ENCODE data around the gene PISD. TPM values are rescaled to one million over a fixed set of nuclear protein-coding genes. Genes with fewer than 3 reads are reported as not detected.

The PISD gene
- total and polyA plus RNA-seq, 2 donors (not counting 3 experiments of a cell fraction or from before 2014, with no cell fraction given), result 53.4 to 58.0 TPM

DNA sequence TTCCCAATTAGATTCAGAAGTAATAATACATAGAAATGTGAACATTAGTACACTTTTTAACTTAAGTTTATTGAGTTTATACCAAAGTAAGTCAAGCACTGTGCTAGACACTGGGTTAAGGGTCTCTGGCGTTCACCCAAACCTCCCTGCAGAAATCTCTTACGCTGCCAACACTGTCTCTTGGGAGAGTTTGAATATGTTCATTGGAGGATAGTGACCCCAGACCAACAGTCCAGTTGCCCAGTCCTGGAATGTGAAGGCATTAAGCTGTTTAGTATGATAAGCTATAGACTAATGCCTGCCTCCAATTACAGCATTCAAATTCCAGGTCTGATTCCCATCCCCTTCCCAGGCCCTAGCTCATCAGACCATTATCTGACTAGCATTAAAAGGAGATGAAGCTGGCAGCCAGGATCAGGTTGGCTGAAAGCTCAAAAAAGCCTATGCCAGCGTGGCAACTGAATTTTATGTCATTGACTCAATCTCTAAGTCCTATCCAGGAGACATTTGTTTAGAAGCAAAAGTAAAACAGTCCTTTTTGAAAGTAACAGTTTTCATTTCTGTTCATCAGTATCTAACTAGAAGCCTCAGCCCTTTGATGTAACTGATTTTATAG, 87.9 kb downstream of the PISD start:
- POLR2A ChIA-PET, result no interaction called here
- Histone ChIP-seq H3K9me3 (replicated peaks; ENCODE audit: control insufficient read depth, insufficient read depth, low read length) (no peaks in the 10 kb centered on the region), H3K4me3 (replicated peaks in 1 of 3; ENCODE audit: insufficient read depth in 1 of 3, low read depth in 1 of 3, low read length in 3 of 3) (no peak overlapping the region), H3K27me3 (ENCODE audit: control insufficient read depth in 2 of 2, insufficient read depth in 2 of 2, low read length in 2 of 2) (no peaks in the 10 kb centered on the region), H3K79me2 (ENCODE audit: control insufficient read depth, insufficient read depth, low read length) (no peaks in the 10 kb centered on the region), H4K20me1 (replicated peaks; ENCODE audit: control insufficient read depth, extremely low read depth, insufficient read depth, low read length) (no peaks in the 10 kb centered on the region), H3K4me2 (ENCODE audit: insufficient read depth, low read length) (no peak overlapping the region), H3K27ac (ENCODE audit: insufficient read depth, low read depth, low read length) (no peak overlapping the region), H3K36me3 (ENCODE audit: control insufficient read depth in 2 of 2, extremely low read depth in 1 of 2, insufficient read depth in 2 of 2, low read length in 2 of 2) (peaks cover 2 to 8% of the 10 kb centered on the region in 2 experiments), H2AFZ (ENCODE audit: low read depth, low read length) (no peak overlapping the region), H3K4me1 (ENCODE audit: control insufficient read depth, extremely low read depth, insufficient read depth, low read length) (no peaks in the 10 kb centered on the region), H3K9me1 (replicated peaks; ENCODE audit: control insufficient read depth, extremely low read depth, insufficient read depth, low read length) (no peaks in the 10 kb centered on the region), H3K9ac (replicated peaks; ENCODE audit: extremely low read depth, insufficient read depth, low read length) (no peak overlapping the region)
- CTCF ChIA-PET, result interaction anchor here (1.1 kb wide), 1 partner anchor 17 kb away, joined by 3 read pairs; no protein-coding TSS in a partner anchor
- DNase-seq (ENCODE audit: low read depth, low spot score) (no peak), FAIRE-seq (no peak)
- dilution Hi-C loops (cut with MboI; ENCODE audit: extremely low pct_ligation_motif_present, low sequenced_read_pairs), result no loop called here
- no TSS peak for BruUV-seq (replicated peaks)
- intact Hi-C loops (cut with micrococcal nuclease), result no loop called here
- TF ChIP-seq POLR2AphosphoS5 (IDR thresholded peaks at IDR 0.05; ENCODE audit: insufficient read depth, low read depth, low read length) (no peak), GATA2 (IDR thresholded peaks at IDR 0.05; ENCODE audit: insufficient read depth, insufficient read length, low read depth, low read length) (no peak), MYC (IDR thresholded peaks at IDR 0.05; ENCODE audit: low read depth, low read length) (no peak), FOS (IDR thresholded peaks at IDR 0.05; ENCODE audit: borderline replicate concordance, insufficient read depth, low read length) (no peak), POLR2A (IDR thresholded peaks at IDR 0.05; ENCODE audit: low read depth, low read length) (no peak), JUN (IDR thresholded peaks at IDR 0.05; ENCODE audit: borderline replicate concordance, insufficient read depth, insufficient read length, low read depth) (no peak), EZH2 (IDR thresholded peaks at IDR 0.05; ENCODE audit: borderline replicate concordance, low read depth, low read length, severe bottlenecking) (no peak)
- TF ChIP-seq, protein P1, sequence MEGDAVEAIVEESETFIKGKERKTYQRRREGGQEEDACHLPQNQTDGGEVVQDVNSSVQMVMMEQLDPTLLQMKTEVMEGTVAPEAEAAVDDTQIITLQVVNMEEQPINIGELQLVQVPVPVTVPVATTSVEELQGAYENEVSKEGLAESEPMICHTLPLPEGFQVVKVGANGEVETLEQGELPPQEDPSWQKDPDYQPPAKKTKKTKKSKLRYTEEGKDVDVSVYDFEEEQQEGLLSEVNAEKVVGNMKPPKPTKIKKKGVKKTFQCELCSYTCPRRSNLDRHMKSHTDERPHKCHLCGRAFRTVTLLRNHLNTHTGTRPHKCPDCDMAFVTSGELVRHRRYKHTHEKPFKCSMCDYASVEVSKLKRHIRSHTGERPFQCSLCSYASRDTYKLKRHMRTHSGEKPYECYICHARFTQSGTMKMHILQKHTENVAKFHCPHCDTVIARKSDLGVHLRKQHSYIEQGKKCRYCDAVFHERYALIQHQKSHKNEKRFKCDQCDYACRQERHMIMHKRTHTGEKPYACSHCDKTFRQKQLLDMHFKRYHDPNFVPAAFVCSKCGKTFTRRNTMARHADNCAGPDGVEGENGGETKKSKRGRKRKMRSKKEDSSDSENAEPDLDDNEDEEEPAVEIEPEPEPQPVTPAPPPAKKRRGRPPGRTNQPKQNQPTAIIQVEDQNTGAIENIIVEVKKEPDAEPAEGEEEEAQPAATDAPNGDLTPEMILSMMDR (IDR thresholded peaks at IDR 0.05; ENCODE audit: extremely low read depth in 1 of 2, insufficient read depth in 1 of 2, low read depth in 1 of 2, low read length in 2 of 2), result no peak
- TF ChIP-seq, protein P2, sequence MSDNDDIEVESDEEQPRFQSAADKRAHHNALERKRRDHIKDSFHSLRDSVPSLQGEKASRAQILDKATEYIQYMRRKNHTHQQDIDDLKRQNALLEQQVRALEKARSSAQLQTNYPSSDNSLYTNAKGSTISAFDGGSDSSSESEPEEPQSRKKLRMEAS (IDR thresholded peaks at IDR 0.05; ENCODE audit: insufficient read depth, insufficient read length), result no peak
